ENCODE results near the gene CAMK2D.

DNA sequence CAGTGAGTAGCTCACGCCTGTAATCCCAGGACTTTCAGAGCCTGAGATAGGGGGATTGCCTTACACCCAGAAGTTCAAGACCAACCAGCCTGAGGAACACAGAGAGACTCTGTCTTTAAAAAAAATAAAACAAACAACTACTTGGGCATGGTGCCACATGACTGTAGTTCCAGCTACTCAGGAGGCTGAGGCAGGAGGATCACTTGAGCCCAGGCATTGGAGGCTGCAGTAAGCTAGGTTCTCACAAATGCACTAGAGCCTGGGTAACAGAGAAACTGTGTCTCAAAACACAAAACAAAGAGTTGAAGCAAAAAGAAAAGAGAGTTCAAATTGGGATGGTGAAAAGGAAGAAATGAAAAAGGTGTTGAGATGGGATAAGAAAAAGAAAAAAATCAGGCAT, 10.8 kb downstream of the CAMK2D start:
- no peak for TF ChIP-seq EZH2phosphoT487 (IDR thresholded peaks at IDR 0.05; ENCODE audit: borderline replicate concordance, low read length)
- no peak for TF ChIP-seq EZH2 (IDR thresholded peaks at IDR 0.05; ENCODE audit: low read length, unreplicated experiment)
- TF ChIP-seq CTCF (conservative IDR thresholded peaks at IDR 0.05; ENCODE audit: low read depth, low read length) = no peak
